Embryonic facial prominence (tissue), 1 donor: ENCODE measurements around the gene BLZF1.
"Not testable (repeated sequence)": the region's sequence is repeated elsewhere in the genome, so short reads cannot be mapped to it uniquely, and the experiment has no call there.

Experiments used
- DNase-seq: peaks from one replicate; pipeline ENCODE4 v3.0.0-alpha.2; 2016; ENCODE audit errors: extremely low spot score

Gene BLZF1, protein sequence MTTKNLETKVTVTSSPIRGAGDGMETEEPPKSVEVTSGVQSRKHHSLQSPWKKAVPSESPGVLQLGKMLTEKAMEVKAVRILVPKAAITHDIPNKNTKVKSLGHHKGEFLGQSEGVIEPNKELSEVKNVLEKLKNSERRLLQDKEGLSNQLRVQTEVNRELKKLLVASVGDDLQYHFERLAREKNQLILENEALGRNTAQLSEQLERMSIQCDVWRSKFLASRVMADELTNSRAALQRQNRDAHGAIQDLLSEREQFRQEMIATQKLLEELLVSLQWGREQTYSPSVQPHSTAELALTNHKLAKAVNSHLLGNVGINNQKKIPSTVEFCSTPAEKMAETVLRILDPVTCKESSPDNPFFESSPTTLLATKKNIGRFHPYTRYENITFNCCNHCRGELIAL

DNA sequence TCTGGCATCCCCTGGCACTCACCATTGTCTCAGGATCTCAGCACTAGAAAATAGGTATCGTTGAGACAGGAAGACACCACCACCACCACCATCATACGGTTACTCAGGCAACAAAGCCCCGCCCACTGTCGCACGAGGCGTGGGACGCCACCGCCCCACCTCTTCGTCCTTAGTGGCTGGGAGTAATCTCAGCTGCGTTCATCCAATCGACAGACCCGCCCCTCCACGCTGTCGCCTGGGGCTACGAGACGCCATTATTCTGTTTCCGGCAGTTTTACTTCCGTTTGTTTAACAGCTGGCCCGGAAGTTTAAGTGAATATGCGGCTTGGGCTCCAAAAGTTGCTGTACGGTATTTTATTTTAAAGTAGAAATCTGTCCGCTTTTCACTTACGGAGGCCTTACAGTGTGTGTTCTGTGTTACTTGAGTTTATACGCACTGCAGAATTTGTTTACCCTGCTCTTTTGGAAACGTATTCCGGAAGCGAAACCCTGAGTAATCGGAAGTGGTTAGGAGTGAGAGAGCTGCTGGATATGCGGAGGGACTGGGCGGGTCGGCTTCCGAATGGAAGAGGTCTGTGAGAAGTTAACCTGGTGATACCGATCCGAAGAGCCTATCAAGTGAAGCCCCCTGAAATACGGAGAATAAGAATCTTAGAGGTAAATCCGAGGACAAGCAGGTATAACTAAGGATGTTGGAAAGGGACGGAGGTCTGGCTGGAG is at the start of gene BLZF1, which contains the start of gene NME7:
TSS of gene BLZF1 (plus strand) at position 510 of the 720 bp plus-strand sequence. CDS start 1,328 bp downstream, outside the sequence.
TSS of gene NME7 (minus strand) at position 112 of the 720 bp plus-strand sequence. CDS start at position 25, 87 bp downstream.
- DNase-seq = peak; percentile 96

GRCh38 chr1:169318536-169319244 is 49.3 kb upstream of the BLZF1 start:
- no peak for DNase-seq

GRCh38 chr1:169321539-169321938 is 46.5 kb upstream of the BLZF1 start:
- DNase-seq = no peak

- DNase-seq = no peak
Observed at GRCh38 chr1:169322138-169322537, 45.9 kb upstream of the BLZF1 start.

- no peak for DNase-seq
Observed at GRCh38 chr1:169325117-169325516, 42.9 kb upstream of the BLZF1 start.

DNA sequence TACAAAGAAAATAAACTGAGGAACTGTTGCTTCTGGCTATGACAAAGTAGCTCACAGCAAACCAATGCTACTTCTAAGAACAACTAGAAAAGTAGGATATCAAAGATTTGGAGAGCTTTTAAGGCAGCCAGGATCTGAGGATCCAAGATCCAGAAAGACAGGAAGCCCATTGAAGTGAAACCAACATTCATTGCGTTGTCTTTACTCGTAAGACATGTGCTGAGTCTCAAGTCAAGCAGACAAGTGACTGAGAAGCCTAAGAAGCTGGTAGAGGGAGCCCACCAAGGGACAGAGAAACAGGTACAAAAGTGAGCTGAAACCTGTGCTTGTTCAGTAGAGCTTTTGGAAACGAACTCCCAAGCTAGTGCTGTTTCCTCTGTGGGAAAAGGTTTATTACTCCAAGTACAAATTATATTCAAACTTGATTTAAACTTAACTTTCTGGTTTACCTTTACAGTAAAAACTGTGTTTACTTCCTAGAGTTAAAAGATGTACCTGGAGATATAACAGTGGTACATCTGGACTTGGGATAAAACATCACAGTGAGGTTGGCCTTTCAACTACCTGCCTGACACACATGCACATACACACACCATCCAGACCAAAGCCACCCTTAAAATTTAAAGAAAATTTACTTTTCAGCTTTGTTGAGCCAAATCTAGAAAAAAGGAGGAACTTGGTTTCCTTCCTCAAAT is 41.6 kb upstream of the BLZF1 start:
- no peak for DNase-seq

DNA sequence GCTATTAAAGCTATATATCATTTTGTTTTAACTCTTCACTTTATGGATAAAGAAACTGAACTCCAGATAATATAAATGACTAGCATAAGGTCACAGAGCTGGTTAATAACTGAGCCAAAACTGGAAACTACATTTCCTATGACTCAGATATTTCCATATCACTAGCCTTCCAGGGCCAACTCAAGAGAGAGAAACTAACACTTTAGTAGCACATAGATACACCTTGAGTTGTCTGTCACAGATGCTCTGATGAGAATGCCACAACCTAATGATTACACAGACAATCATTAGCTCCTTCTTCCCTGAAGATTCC is 41.1 kb upstream of the BLZF1 start:
- no peak for DNase-seq

- DNase-seq = no peak
Observed at GRCh38 chr1:169327875-169328274, 40.1 kb upstream of the BLZF1 start.

- DNase-seq = no peak
Observed at GRCh38 chr1:169329383-169329782, 38.6 kb upstream of the BLZF1 start.

DNA sequence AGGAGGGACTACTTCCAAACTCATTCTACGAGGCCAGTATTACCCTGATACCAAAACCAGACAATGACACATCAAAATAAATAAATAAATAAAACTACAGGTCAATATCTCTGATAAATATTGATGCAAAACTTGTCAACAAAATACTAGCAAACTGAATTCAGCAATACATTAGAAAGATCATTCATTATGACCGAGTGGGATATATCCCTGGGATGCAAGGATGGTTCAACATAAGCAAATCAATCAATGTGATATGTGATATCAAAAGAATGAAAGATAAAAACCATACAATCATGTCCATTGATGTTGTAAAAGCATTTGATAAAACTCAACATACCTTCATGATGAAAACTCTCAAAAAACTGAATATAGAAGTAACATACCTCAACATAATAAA is 37.1 kb upstream of the BLZF1 start:
- no peak for DNase-seq

- not testable (repeated sequence) for DNase-seq
Observed at GRCh38 chr1:169334727-169335126, 33.3 kb upstream of the BLZF1 start.

DNA sequence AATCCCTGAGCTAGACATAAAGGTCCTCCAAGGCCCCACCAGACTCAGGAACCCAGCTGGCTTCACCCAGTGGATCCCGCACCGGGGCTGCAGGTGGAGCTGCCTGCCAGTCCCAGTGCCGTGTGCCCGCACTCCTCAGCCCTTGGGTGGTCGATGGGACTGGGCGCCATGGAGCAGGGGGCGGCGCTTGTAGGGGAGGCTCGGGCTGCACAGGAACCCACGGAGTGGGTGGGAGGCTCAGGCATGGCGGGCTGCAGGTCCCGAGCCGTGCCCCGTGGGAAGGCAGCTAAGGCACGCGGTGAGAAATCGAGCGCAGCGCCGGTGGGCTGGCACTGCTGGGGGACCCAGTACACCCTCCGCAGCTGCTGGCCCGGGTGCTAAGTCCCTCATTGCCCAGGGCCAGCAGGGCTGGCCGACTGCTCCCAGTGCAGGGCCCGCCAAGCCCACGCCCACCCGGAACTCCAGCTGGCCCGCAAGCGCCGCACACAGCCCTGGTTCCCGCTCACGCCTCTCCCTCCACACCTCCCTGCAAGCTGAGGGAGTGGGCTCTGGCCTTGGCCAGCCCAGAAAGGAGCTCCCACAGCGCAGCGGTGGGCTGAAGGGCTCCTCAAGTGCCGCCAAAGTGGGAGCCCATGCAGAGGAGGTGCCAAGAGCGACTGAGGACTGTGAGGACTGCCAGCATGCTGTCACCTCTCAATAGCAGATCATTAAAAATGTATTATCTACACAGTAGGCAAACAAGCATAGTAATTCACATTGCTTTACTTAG is 30.9 kb upstream of the BLZF1 start:
- DNase-seq = not testable (repeated sequence)

GRCh38 chr1:169338617-169339016 is 29.4 kb upstream of the BLZF1 start:
- DNase-seq = no peak

GRCh38 chr1:169339773-169340172 is 28.2 kb upstream of the BLZF1 start:
- DNase-seq = no peak

GRCh38 chr1:169340882-169341281 is 27.1 kb upstream of the BLZF1 start:
- DNase-seq = no peak

- DNase-seq = not testable (repeated sequence)
Observed at GRCh38 chr1:169342096-169342495, 25.9 kb upstream of the BLZF1 start.

DNA sequence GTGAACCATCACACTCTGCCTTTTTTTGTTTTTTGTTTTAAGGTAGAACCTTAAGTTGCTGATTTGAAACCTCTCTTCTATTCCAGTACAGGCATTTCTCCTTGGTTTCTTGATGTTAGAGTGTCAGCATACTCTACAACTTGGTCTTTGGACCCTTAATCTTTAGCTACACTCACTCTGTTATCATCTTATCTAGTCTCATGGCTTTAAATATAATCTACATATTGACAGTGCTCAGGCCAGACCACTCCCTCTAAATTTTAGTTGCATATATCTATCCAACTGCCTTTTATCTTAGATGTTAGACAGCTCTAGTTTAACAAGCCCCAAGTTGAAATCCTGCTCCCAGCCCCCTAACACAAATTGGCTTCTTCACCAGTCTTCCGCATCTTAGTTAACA is 22.5 kb upstream of the BLZF1 start:
- DNase-seq = no peak

DNA sequence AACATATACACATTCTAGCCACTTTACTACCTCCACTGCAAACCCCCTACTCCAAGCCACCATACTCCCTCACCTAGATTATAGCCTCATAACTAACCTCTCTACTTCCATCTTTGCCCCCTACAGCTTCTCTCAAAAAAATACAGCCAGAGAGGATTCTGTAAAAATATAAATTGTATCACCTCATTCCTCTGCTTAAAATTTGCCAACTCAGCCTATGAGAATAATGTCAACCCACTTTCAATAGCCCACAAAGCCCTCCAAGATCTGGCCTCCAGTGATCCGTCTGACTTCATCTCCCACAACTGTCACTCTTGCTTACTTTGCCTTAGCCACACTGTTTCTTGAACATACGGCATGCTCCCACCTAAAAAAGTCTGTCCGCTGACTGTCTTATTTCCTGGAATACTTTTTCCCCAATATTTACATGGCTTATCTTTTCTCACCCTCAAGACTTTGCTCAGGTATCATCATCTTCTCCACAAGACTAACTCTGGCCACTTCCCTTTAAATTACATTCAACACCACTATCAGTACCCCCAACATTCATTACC is 21.9 kb upstream of the BLZF1 start:
- no peak for DNase-seq

DNA sequence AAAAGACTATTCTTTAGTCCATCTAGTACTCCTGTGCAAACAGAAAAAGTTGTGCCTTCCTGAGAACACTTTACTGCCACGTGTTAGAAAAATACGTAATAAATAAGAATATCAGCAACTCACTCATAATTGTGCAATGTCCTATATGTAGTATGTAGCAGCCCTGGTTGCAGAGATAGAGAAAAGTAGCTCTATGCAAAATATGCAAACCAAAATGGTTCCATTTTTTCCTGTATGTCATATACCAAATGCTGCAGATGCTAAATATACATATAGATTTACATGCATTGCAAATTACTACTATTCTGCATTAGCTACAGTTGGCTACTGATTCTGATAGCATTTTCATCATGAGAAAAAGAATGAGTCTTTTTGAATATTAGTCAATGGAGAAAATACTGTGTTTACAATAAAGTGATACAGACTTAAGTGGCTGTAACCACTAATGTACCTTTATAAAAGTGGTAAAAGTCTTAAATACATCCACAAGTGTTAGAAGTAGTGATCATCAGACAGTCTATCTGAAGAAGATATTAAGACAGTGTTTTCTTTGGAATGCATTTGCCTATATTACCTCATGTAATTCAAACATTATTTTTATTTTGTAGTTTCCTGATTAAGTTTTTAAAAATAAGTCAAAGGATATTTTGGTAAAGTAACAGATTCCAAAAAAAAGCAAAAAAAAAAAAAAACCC is 20.2 kb upstream of the BLZF1 start:
- no peak for DNase-seq

- DNase-seq = no peak
Observed at GRCh38 chr1:169348383-169349036, 19.5 kb upstream of the BLZF1 start.
